H1 (cell line): ENCODE measurements around the gene PLCL1. TPM values are rescaled to one million over a fixed set of nuclear protein-coding genes. Genes with fewer than 3 reads are reported as not detected.

Experiments
- CTCF ChIA-PET: fragments of 300-600 bp; sonication (Branson Sonifier 250); formaldehyde crosslinking; loops from one replicate; lab custom pipeline; 2021; ENCODE audit not compliant: partially characterized antibody; lab: Charles Lee
- POLR2A ChIA-PET: fragments of 300-600 bp; sonication (Branson Sonifier 250); formaldehyde crosslinking; loops from one replicate; lab custom pipeline; 2021; ENCODE audit warnings: inconsistent platforms; ENCODE audit not compliant: partially characterized antibody; lab: Charles Lee
- DNase-seq, 2 experiments: peaks; one replicate each; pipeline versions ENCODE4 v3.0.0 to v3.0.0-alpha.2; 2010 to 2022; ENCODE audit warnings: low spot score in 2 of 2, low read depth in 1 of 2, mixed read lengths in 1 of 2
- FAIRE-seq: peaks from 2 replicates; lab custom pipeline; 2011; peaks lifted over from hg19 to GRCh38; lab: Jason Lieb, UNC
- H2AFZ ChIP-seq: 2 replicates; pipeline ENCODE4 v1.8.1; 2012; ENCODE audit warnings: low read length, inconsistent platforms
- H2AK5ac ChIP-seq: 2 replicates; pipeline ENCODE4 v1.6.1; 2013; ENCODE audit warnings: low read depth, low read length
- H2BK120ac ChIP-seq: replicated peaks from 2 replicates; pipeline ENCODE3; 2013; ENCODE audit warnings: low read depth, low read length, inconsistent platforms
- H2BK12ac ChIP-seq: 2 replicates; pipeline ENCODE4 v1.6.1; 2013; ENCODE audit warnings: low read depth, low read length
- H2BK15ac ChIP-seq: 2 replicates; pipeline ENCODE4 v1.6.1; 2013; ENCODE audit warnings: low read length
- H2BK20ac ChIP-seq: 2 replicates; pipeline ENCODE4 v1.6.1; 2013; ENCODE audit warnings: low read length
- H2BK5ac ChIP-seq: 2 replicates; pipeline ENCODE4 v1.6.1; 2013; ENCODE audit warnings: low read depth, low read length
- H3K14ac ChIP-seq: 2 replicates; pipeline ENCODE4 v1.6.1; 2013; ENCODE audit warnings: inconsistent platforms; ENCODE audit not compliant: insufficient read length
- H3K18ac ChIP-seq: 2 replicates; pipeline ENCODE4 v1.6.1; 2013; ENCODE audit warnings: low read length; ENCODE audit errors: extremely low read depth
- H3K23ac ChIP-seq: 2 replicates; pipeline ENCODE4 v1.6.1; 2013; ENCODE audit warnings: inconsistent platforms; ENCODE audit not compliant: insufficient read length
- H3K23me2 ChIP-seq: 2 replicates; pipeline ENCODE4 v1.6.1; 2013; ENCODE audit warnings: low read depth, low read length
- H3K27ac ChIP-seq: 2 replicates; pipeline ENCODE4 v1.6.1; 2011; ENCODE audit warnings: low read depth, low read length, inconsistent platforms
- H3K27me3 ChIP-seq, 4 experiments: replicated peaks in 1 of 4; 1 replicate in 1 of 4; 2 replicates in 3 of 4; pipeline versions ENCODE4 v1.6.1 to v1.8.1; 2011 to 2013; ENCODE audit warnings: low read length in 3 of 4, mild to moderate bottlenecking in 3 of 4, inconsistent platforms in 2 of 4, mixed read lengths in 2 of 4, moderate library complexity in 1 of 4; ENCODE audit not compliant: control insufficient read depth in 3 of 4, insufficient read depth in 3 of 4; ENCODE audit errors: extremely low read depth in 1 of 4
- H3K36me3 ChIP-seq, 4 experiments: 2 replicates each; pipeline versions ENCODE4 v1.6.1 to v1.8.1; 2011 to 2013; ENCODE audit warnings: mild to moderate bottlenecking in 4 of 4, low read length in 3 of 4, moderate library complexity in 2 of 4, control low read depth in 1 of 4, inconsistent platforms in 1 of 4; ENCODE audit not compliant: insufficient read depth in 4 of 4, control insufficient read depth in 2 of 4
- H3K4ac ChIP-seq: replicated peaks from 2 replicates; pipeline ENCODE3; 2013; ENCODE audit warnings: low read length, low read depth, mixed read lengths, inconsistent platforms; ENCODE audit not compliant: insufficient read length
- H3K4me1 ChIP-seq, 4 experiments: replicated peaks in 1 of 4; 1 replicate in 1 of 4; 2 replicates in 3 of 4; pipeline versions ENCODE4 v1.6.1 to v1.8.1; 2011 to 2013; ENCODE audit warnings: low read length in 3 of 4, inconsistent platforms in 2 of 4, mixed read lengths in 1 of 4; ENCODE audit not compliant: insufficient read depth in 4 of 4, control insufficient read depth in 3 of 4
- H3K4me2 ChIP-seq, 2 experiments: 2 replicates each; pipeline versions ENCODE4 v1.6.1 to v1.8.1; 2011 to 2013; ENCODE audit warnings: low read depth in 2 of 2, low read length in 2 of 2, control low read depth in 1 of 2, inconsistent platforms in 1 of 2, mild to moderate bottlenecking in 1 of 2; ENCODE audit not compliant: insufficient read depth in 1 of 2
- H3K4me3 ChIP-seq, 4 experiments: fragments of 200-600, 300-600 bp in 1 of 4; sonication (generic), shearing (Covaris generic), sonication (Bioruptor Twin) in 1 of 4; 2 replicates each; pipeline versions ENCODE4 v1.5.1 to v1.8.1; 2011 to 2016; ENCODE audit warnings: low read length in 4 of 4, low read depth in 3 of 4, control low read depth in 2 of 4, inconsistent platforms in 2 of 4, mild to moderate bottlenecking in 2 of 4, mixed read lengths in 1 of 4, moderate library complexity in 1 of 4; ENCODE audit not compliant: insufficient read depth in 2 of 4; ENCODE audit errors: extremely low read depth in 1 of 4
- H3K56ac ChIP-seq: replicated peaks from 2 replicates; pipeline ENCODE3; 2013; ENCODE audit warnings: low read depth, mild to moderate bottlenecking, mixed read lengths, low read length, inconsistent platforms; ENCODE audit not compliant: insufficient read length
- H3K79me1 ChIP-seq: 2 replicates; pipeline ENCODE4 v1.6.1; 2013; ENCODE audit warnings: low read depth, low read length, control low read depth
- H3K79me2 ChIP-seq, 2 experiments: 2 replicates each; pipeline versions ENCODE4 v1.6.1 to v1.8.1; 2012 to 2013; ENCODE audit warnings: low read length in 2 of 2, mild to moderate bottlenecking in 2 of 2, inconsistent platforms in 1 of 2; ENCODE audit not compliant: insufficient read depth in 2 of 2, control insufficient read depth in 1 of 2
- H3K9ac ChIP-seq, 4 experiments: replicated peaks in 1 of 4; 1 replicate in 1 of 4; 2 replicates in 3 of 4; pipeline versions ENCODE4 v1.6.1 to v1.8.1; 2011 to 2013; ENCODE audit warnings: low read depth in 3 of 4, low read length in 3 of 4, control low read depth in 2 of 4, mild to moderate bottlenecking in 2 of 4, moderate library complexity in 2 of 4, inconsistent platforms in 1 of 4; ENCODE audit errors: extremely low read depth in 1 of 4
- H3K9me3 ChIP-seq, 2 experiments: 2 replicates each; pipeline versions ENCODE4 v1.6.1 to v1.8.1; 2012 to 2013; ENCODE audit warnings: mild to moderate bottlenecking in 2 of 2, moderate library complexity in 2 of 2, control low read depth in 1 of 2, inconsistent platforms in 1 of 2, low read depth in 1 of 2, low read length in 1 of 2, mixed read lengths in 1 of 2; ENCODE audit not compliant: insufficient read depth in 2 of 2
- H4K20me1 ChIP-seq, 2 experiments: replicated peaks in 1 of 2; 2 replicates each; pipeline versions ENCODE3 to v1.8.1; 2011 to 2013; ENCODE audit warnings: inconsistent platforms in 2 of 2, low read length in 2 of 2, mild to moderate bottlenecking in 1 of 2; ENCODE audit not compliant: insufficient read depth in 2 of 2, control insufficient read depth in 1 of 2
- H4K5ac ChIP-seq: 2 replicates; pipeline ENCODE4 v1.6.1; 2013; ENCODE audit warnings: low read length, low read depth, mixed read lengths, inconsistent platforms; ENCODE audit not compliant: insufficient read length
- H4K8ac ChIP-seq: 2 replicates; pipeline ENCODE4 v1.8.0; 2013; ENCODE audit warnings: mild to moderate bottlenecking, moderate library complexity, low read length, inconsistent platforms; ENCODE audit not compliant: insufficient read depth; ENCODE audit errors: extremely low read depth
- H4K91ac ChIP-seq: replicated peaks from 2 replicates; pipeline ENCODE3; 2013; ENCODE audit warnings: low read length, mixed read lengths, inconsistent platforms; ENCODE audit not compliant: insufficient read length
- BRCA1 ChIP-seq: IDR thresholded peaks from 2 replicates; pipeline ENCODE4 v1.6.1; 2012; ENCODE audit warnings: low read depth, low read length, improper control_type of control experiment
- CBX5 ChIP-seq: fragments of 300-800, 300-1000 bp; sonication (generic); IDR thresholded peaks from 2 replicates; pipeline ENCODE4 v1.7.1; 2016; ENCODE audit warnings: antibody characterized with exemption, low read length, low read depth
- CREB1 ChIP-seq: IDR thresholded peaks from 2 replicates; pipeline ENCODE4 v1.6.1; 2012; ENCODE audit warnings: inconsistent platforms
- EP300 ChIP-seq, 2 experiments: IDR thresholded peaks; 1 replicate in 1 of 2; 2 replicates in 1 of 2; pipeline ENCODE4 v1.6.1; 2011 to 2012; ENCODE audit warnings: low read depth in 2 of 2, low read length in 2 of 2, mild to moderate bottlenecking in 2 of 2, borderline replicate concordance in 1 of 2, inconsistent platforms in 1 of 2, moderate library complexity in 1 of 2
- JUN ChIP-seq: IDR thresholded peaks from 2 replicates; pipeline ENCODE4 v1.6.1; 2011; ENCODE audit warnings: low read depth, mild to moderate bottlenecking, improper control_type of control experiment, low read length
- KDM5A ChIP-seq: fragments of 200-600 bp; IDR thresholded peaks from 2 replicates; pipeline ENCODE4 v1.7.1; 2012; ENCODE audit warnings: mild to moderate bottlenecking, low read length, inconsistent platforms, mixed read lengths
- MAFK ChIP-seq: IDR thresholded peaks from 2 replicates; pipeline ENCODE4 v1.6.1; 2012; ENCODE audit warnings: low read depth, mild to moderate bottlenecking, improper control_type of control experiment, low read length
- RNF2 ChIP-seq: fragments of 200-900, 300-1000 bp; sonication (generic); IDR thresholded peaks from 2 replicates; pipeline ENCODE4 v1.7.1; 2016; ENCODE audit warnings: borderline replicate concordance, low read depth, mild to moderate bottlenecking, antibody characterized with exemption, low read length; ENCODE audit not compliant: poor library complexity, severe bottlenecking; ENCODE audit errors: missing control alignments
- SIN3A ChIP-seq, 2 experiments: IDR thresholded peaks in 1 of 2; conservative IDR thresholded peaks in 1 of 2; 2 replicates each; pipeline ENCODE4 v1.6.1; 2011 to 2012; ENCODE audit warnings: low read length in 2 of 2, improper control_type of control experiment in 1 of 2, low read depth in 1 of 2, mild to moderate bottlenecking in 1 of 2
- SP4 ChIP-seq: IDR thresholded peaks from 2 replicates; pipeline ENCODE4 v1.6.1; 2012; ENCODE audit warnings: low read length, inconsistent platforms
- TAF1 ChIP-seq: IDR thresholded peaks from 2 replicates; pipeline ENCODE4 v1.6.1; 2011; ENCODE audit warnings: mild to moderate bottlenecking, low read depth, low read length
- TAF7 ChIP-seq: optimal IDR thresholded peaks from 2 replicates; pipeline ENCODE3; 2011; ENCODE audit warnings: low read depth, mild to moderate bottlenecking, inconsistent platforms, low read length, moderate library complexity, borderline replicate concordance
- USF2 ChIP-seq: IDR thresholded peaks from 2 replicates; pipeline ENCODE4 v1.6.1; 2011; ENCODE audit warnings: low read length, improper control_type of control experiment
- WGBS, 2 experiments: shearing (Covaris generic) in 1 of 2; methylation state at CpG; one replicate each; pipeline versions ENCODE4 v1.1.6 to v1.1.7; 2013 to 2015; ENCODE audit warnings: low lambda C conversion rate in 2 of 2, mixed read lengths in 2 of 2, inconsistent platforms in 1 of 2, low coverage in 1 of 2, missing lambda C conversion rate in 1 of 2; ENCODE audit not compliant: insufficient replicate concordance in 2 of 2, insufficient coverage in 1 of 2, insufficient read length in 1 of 2; ENCODE audit errors: extremely low coverage in 1 of 2, missing lambda C conversion rate in 1 of 2; 5-methylcytosine and 5-hydroxymethylcytosine counted together
- polyA plus RNA-seq, 7 experiments: library from polyadenylated mRNA; depleted of rRNA in 3 of 7; stranded (reverse) in 5 of 7; unstranded in 2 of 7; fragments of >200 nt in 5 of 7; fragments of 200-250 nt in 2 of 7; gene quantifications; 1 replicate in 5 of 7; 2 replicates in 1 of 7; 4 replicates in 1 of 7; pipeline versions ENCODE4 v1.2.1 to v1.2.3, GENCODE V29; 2011 to 2013; ENCODE audit warnings: missing spikeins in 2 of 7, mixed read lengths in 2 of 7
- total RNA-seq: library from RNA; stranded (reverse); fragmentation: NEBNext Ultra II Directional; extraction: Animal tissue kit (Norgen Biotek cat#: 25700); gene quantifications from 2 replicates; pipeline ENCODE4 v1.2.1, GENCODE V29; 2021

The PLCL1 gene
- total and polyA plus RNA-seq, 2 of the 8 experiments (the other 6 are each of a cell fraction or from before 2014, with no cell fraction given): not detected

DNA sequence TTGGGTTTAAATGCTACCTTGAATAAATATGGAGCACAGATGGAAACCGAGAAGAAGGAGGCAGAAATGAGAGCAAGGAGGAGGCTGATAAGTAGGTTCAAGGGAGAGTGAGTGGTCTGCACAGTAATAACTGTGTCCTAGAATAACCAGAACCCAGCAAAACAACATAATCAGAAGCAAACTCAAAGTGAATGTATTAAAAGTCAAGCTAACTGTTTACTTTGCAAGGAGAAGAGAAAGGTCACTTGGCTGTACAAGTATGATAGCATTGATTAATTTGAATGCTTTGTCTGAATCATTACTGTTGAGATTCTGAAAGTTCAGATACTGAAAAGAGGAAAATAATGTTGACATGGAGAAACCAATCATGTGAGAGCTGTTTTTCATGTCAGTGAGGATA lies 258.8 kb downstream of the PLCL1 start:
- Histone ChIP-seq H2AFZ (no peak overlapping the region), H3K27me3 (no peaks in the 10 kb centered on the region), H2AK5ac (no peak overlapping the region), H2BK120ac (no peak overlapping the region), H3K14ac (no peak overlapping the region), H3K79me2 (no peaks in the 10 kb centered on the region), H3K36me3 (no peaks in the 10 kb centered on the region), H3K23ac (no peak overlapping the region), H3K56ac (no peak overlapping the region), H3K4ac (no peak overlapping the region), H3K79me1 (no peaks in the 10 kb centered on the region), H2BK12ac (no peak overlapping the region), H4K8ac (no peak overlapping the region), H3K23me2 (no peaks in the 10 kb centered on the region), H4K20me1 (no peaks in the 10 kb centered on the region), H3K9ac (no peak overlapping the region), H3K4me3 (no peak overlapping the region), H3K4me2 (no peak overlapping the region), H3K4me1 (no peaks in the 10 kb centered on the region), H4K91ac (no peak overlapping the region), H3K18ac (no peak overlapping the region), H2BK15ac (no peak overlapping the region), H4K5ac (no peak overlapping the region), H2BK5ac (no peak overlapping the region), H2BK20ac (no peak overlapping the region), H3K9me3 (no peaks in the 10 kb centered on the region), H3K27ac (no peak overlapping the region)
- DNase-seq (no peak), FAIRE-seq (no peak)
- ChIA-PET POLR2A (no interaction called here), CTCF (interaction anchor here (1.0 to 4.6 kb wide), 3 partner anchors 9 to 250 kb away, joined by 4 to 43 read pairs (median 5); no protein-coding TSS in a partner anchor)
- WGBS, 2 experiments: 85% methylated on average over 1 of the region's 1 CpG; no CpG with 5 or more reads in 1 of the 2 experiments
- TF ChIP-seq TAF1: no peak
- TF ChIP-seq USF2: no peak
- no peak for TF ChIP-seq EP300 (IDR thresholded peaks at IDR 0.05; ENCODE audit: borderline replicate concordance in 1 of 2, low read depth in 2 of 2, low read length in 2 of 2)
- TF ChIP-seq TAF7: no peak
- no peak for TF ChIP-seq CBX5
- TF ChIP-seq BRCA1: no peak
- no peak for TF ChIP-seq SP4
- no peak for TF ChIP-seq SIN3A (conservative IDR thresholded peaks at IDR 0.05 in 1 of 2, IDR thresholded peaks at IDR 0.05 in 1 of 2; ENCODE audit: low read depth in 1 of 2, low read length in 2 of 2)
- TF ChIP-seq CREB1: no peak
- no peak for TF ChIP-seq KDM5A
- no peak for TF ChIP-seq MAFK
- no peak for TF ChIP-seq RNF2
- no peak for TF ChIP-seq JUN
